ENCODE measurements around the gene BEND6. TPM values are rescaled to one million over a fixed set of nuclear protein-coding genes. Genes with fewer than 3 reads are reported as not detected.

The BEND6 gene
- total RNA-seq, 4 donors from 2014 or later: 0.54 to 4.5 (median 3.6) TPM; not detected in 1

GRCh38 chr6:56911847-56912246 lies 43.1 kb upstream of the BEND6 start:
- Histone ChIP-seq H3K4me3 (no peak overlapping the region), H3K36me3 (no peaks in the 10 kb centered on the region), H3K27me3 (no peaks in the 10 kb centered on the region), H3K4me1 (no peaks in the 10 kb centered on the region), H3K9me3 (no peaks in the 10 kb centered on the region), H3K27ac (no peak overlapping the region)
- no peak for TF ChIP-seq POLR2AphosphoS5 (IDR thresholded peaks at IDR 0.05)
- ATAC-seq: no peak
- 77 to 84% methylated on average over 1 of the region's 1 CpG for WGBS, 2 donors (ENCODE audit: low coverage in 1 of 2)

- H3K4me3 ChIP-seq: no peak overlapping the region
- TF ChIP-seq POLR2A (IDR thresholded peaks at IDR 0.05) (no peak), EP300 (IDR thresholded peaks at IDR 0.05) (no peak), POLR2AphosphoS5 (IDR thresholded peaks at IDR 0.05) (no peak), CTCF (IDR thresholded peaks at IDR 0.05) (no peak)
- WGBS, 2 donors (ENCODE audit: low coverage in 1 of 2): 41 to 53% methylated on average over 3 of the region's 3 CpGs
- no peaks in the 10 kb centered on the region for H3K36me3 ChIP-seq
- no peak overlapping the region for H3K27ac ChIP-seq
- no peak for ATAC-seq
- no peaks in the 10 kb centered on the region for H3K27me3 ChIP-seq
- H3K9me3 ChIP-seq: no peaks in the 10 kb centered on the region
- H3K4me1 ChIP-seq: no peaks in the 10 kb centered on the region
Measured at GRCh38 chr6:56913285-56914074, 41.4 kb upstream of the BEND6 start.

GRCh38 chr6:56914798-56915658 lies 39.9 kb upstream of the BEND6 start:
- Histone ChIP-seq H3K36me3 (no peaks in the 10 kb centered on the region), H3K4me1 (no peaks in the 10 kb centered on the region), H3K4me3 (no peak overlapping the region), H3K27me3 (no peaks in the 10 kb centered on the region), H3K9me3 (no peaks in the 10 kb centered on the region), H3K27ac (no peak overlapping the region)
- 67 to 70% methylated on average over 5 to 8 of the region's 8 CpGs for WGBS, 2 donors (ENCODE audit: low coverage in 1 of 2)
- TF ChIP-seq POLR2AphosphoS5 (IDR thresholded peaks at IDR 0.05) (no peak), POLR2A (IDR thresholded peaks at IDR 0.05) (no peak), CTCF (IDR thresholded peaks at IDR 0.05) (no peak), EP300 (IDR thresholded peaks at IDR 0.05) (no peak)
- no peak for ATAC-seq

GRCh38 chr6:56915832-56916231 lies 39.1 kb upstream of the BEND6 start:
- no peak for ATAC-seq
- H3K9me3 ChIP-seq: no peaks in the 10 kb centered on the region
- H3K27me3 ChIP-seq: no peaks in the 10 kb centered on the region
- H3K4me1 ChIP-seq: no peaks in the 10 kb centered on the region
- WGBS, 2 donors (ENCODE audit: low coverage in 1 of 2): 81 to 100% methylated on average over 2 to 4 of the region's 4 CpGs
- H3K27ac ChIP-seq: no peak overlapping the region
- no peaks in the 10 kb centered on the region for H3K36me3 ChIP-seq
- TF ChIP-seq POLR2AphosphoS5 (IDR thresholded peaks at IDR 0.05) (no peak), POLR2A (IDR thresholded peaks at IDR 0.05) (no peak), CTCF (IDR thresholded peaks at IDR 0.05) (no peak), EP300 (IDR thresholded peaks at IDR 0.05) (no peak)
- no peak overlapping the region for H3K4me3 ChIP-seq

- Histone ChIP-seq H3K4me1 (no peaks in the 10 kb centered on the region), H3K36me3 (no peaks in the 10 kb centered on the region), H3K27ac (no peak overlapping the region), H3K4me3 (no peak overlapping the region), H3K9me3 (no peaks in the 10 kb centered on the region), H3K27me3 (no peaks in the 10 kb centered on the region)
- WGBS, 2 donors (ENCODE audit: low coverage in 1 of 2): 56 to 64% methylated on average over 2 of the region's 2 CpGs
- TF ChIP-seq POLR2A (IDR thresholded peaks at IDR 0.05): no peak
- no peak for TF ChIP-seq POLR2AphosphoS5 (IDR thresholded peaks at IDR 0.05)
- TF ChIP-seq CTCF (IDR thresholded peaks at IDR 0.05): no peak
- no peak for TF ChIP-seq EP300 (IDR thresholded peaks at IDR 0.05)
- ATAC-seq: no peak
Measured at GRCh38 chr6:56916849-56917551, 37.9 kb upstream of the BEND6 start.
